Naive thymus-derived CD4-positive, alpha-beta T cell (primary cell): ENCODE results near the gene KHDRBS2. TPM values are rescaled to one million over a fixed set of nuclear protein-coding genes. Genes with fewer than 3 reads are reported as not detected.

Experiments
- ATAC-seq: fragments of 150-1000 bp; cut with Tn5 transposase; 2 replicates; pipeline ENCODE4 v1.10.0; 2021; ENCODE audit warnings: mild to moderate bottlenecking, moderate library complexity
- CTCF ChIA-PET: fragments of 350-600 bp; sonication (Branson Sonifier 250); formaldehyde crosslinking; loops from one replicate; lab custom pipeline; 2021; ENCODE audit warnings: antibody characterized with exemption; lab: Charles Lee
- POLR2A ChIA-PET: fragments of 350-600 bp; sonication (Branson Sonifier 250); formaldehyde crosslinking; loops from one replicate; lab custom pipeline; 2021; ENCODE audit warnings: antibody characterized with exemption, inconsistent platforms; lab: Charles Lee
- DNase-seq, 9 donors: peaks; one replicate each; pipeline versions ENCODE4 v3.0.0 to v3.0.0-alpha.2; 2020 to 2022; ENCODE audit warnings: mixed read lengths in 1 of 9
- H3K27ac ChIP-seq: one replicate; pipeline ENCODE4 v1.7.0; 2013; ENCODE audit warnings: mild to moderate bottlenecking, low read depth, low read length, moderate library complexity
- H3K27me3 ChIP-seq, 2 donors: one replicate each; pipeline ENCODE4 v1.7.0; 2013; ENCODE audit warnings: low read length in 2 of 2, mild to moderate bottlenecking in 2 of 2, moderate library complexity in 2 of 2; ENCODE audit not compliant: control insufficient read depth in 2 of 2, insufficient read depth in 2 of 2
- H3K36me3 ChIP-seq, 3 experiments: 1 replicate in 2 of 3; 2 replicates in 1 of 3; pipeline ENCODE4 v1.7.0; 2013; ENCODE audit warnings: low read length in 3 of 3, mild to moderate bottlenecking in 3 of 3, moderate library complexity in 1 of 3; ENCODE audit not compliant: insufficient read depth in 3 of 3, control insufficient read depth in 2 of 3
- H3K4me1 ChIP-seq, 2 donors: one replicate each; pipeline ENCODE4 v1.7.0; 2013; ENCODE audit warnings: low read length in 2 of 2, mild to moderate bottlenecking in 2 of 2, moderate library complexity in 1 of 2; ENCODE audit not compliant: control insufficient read depth in 2 of 2, insufficient read depth in 2 of 2
- H3K4me3 ChIP-seq: 2 replicates; pipeline ENCODE4 v1.7.0; 2013; ENCODE audit warnings: mild to moderate bottlenecking, low read length
- H3K9me3 ChIP-seq, 3 experiments: 1 replicate in 2 of 3; 2 replicates in 1 of 3; pipeline ENCODE4 v1.7.0; 2013; ENCODE audit warnings: low read length in 3 of 3; ENCODE audit not compliant: control insufficient read depth in 2 of 3
- H3K27ac Mint-ChIP-seq, 9 donors: one replicate each; pipeline ENCODE4 v1.8.0; 2020 to 2022; ENCODE audit warnings: mixed read lengths in 9 of 9, mild to moderate bottlenecking in 8 of 9, moderate library complexity in 5 of 9, inconsistent platforms in 2 of 9
- H3K27me3 Mint-ChIP-seq, 5 donors: one replicate each; pipeline ENCODE4 v1.8.0; 2021 to 2022; ENCODE audit warnings: mixed read lengths in 5 of 5, mild to moderate bottlenecking in 1 of 5
- H3K36me3 Mint-ChIP-seq, 5 donors: one replicate each; pipeline ENCODE4 v1.8.0; 2020 to 2022; ENCODE audit warnings: mixed read lengths in 5 of 5, mild to moderate bottlenecking in 3 of 5, inconsistent platforms in 1 of 5
- H3K4me1 Mint-ChIP-seq, 7 donors: one replicate each; pipeline ENCODE4 v1.8.0; 2020 to 2022; ENCODE audit warnings: mixed read lengths in 7 of 7, mild to moderate bottlenecking in 3 of 7, inconsistent platforms in 1 of 7
- H3K4me3 Mint-ChIP-seq, 10 donors: one replicate each; pipeline ENCODE4 v1.8.0; 2020 to 2022; ENCODE audit warnings: mild to moderate bottlenecking in 10 of 10, mixed read lengths in 10 of 10, moderate library complexity in 6 of 10, inconsistent platforms in 2 of 10
- H3K9me3 Mint-ChIP-seq, 11 donors: one replicate each; pipeline ENCODE4 v1.8.0; 2020 to 2022; ENCODE audit warnings: mixed read lengths in 11 of 11, mild to moderate bottlenecking in 4 of 11, inconsistent platforms in 1 of 11, moderate library complexity in 1 of 11
- intact Hi-C, 2 donors: fragments of 100-400 bp; cut with micrococcal nuclease; formaldehyde crosslinking; loops; one replicate each; pipeline ENCODE4 v1.15.1; 2023
- polyA plus RNA-seq, 2 donors: library from polyadenylated mRNA; unstranded; fragments of 300-500 nt; fragmentation: Illumina TruSeq; gene quantifications; one replicate each; pipeline ENCODE4 v1.2.3, GENCODE V29; 2021
- total RNA-seq, 6 experiments: library from RNA in 5 of 6; stranded (reverse) in 5 of 6; gene quantifications; 1 replicate in 5 of 6; 2 replicates in 1 of 6; pipeline ENCODE4 v1.2.3 and lab custom pipeline; 2021 to 2026

Gene KHDRBS2
- total and polyA plus RNA-seq, 7 experiments from 2014 or later, result 0.37 TPM; not detected in 6

GRCh38 chr6:62202078-62202477 lies 83.9 kb downstream of the KHDRBS2 start:
- H3K27ac Mint-ChIP-seq, result no peak overlapping the region
- no peak for ATAC-seq
- no peaks in the 10 kb centered on the region for H3K27me3 Mint-ChIP-seq
- no peaks in the 10 kb centered on the region for H3K4me1 Mint-ChIP-seq
- Histone ChIP-seq H3K36me3 (no peaks in the 10 kb centered on the region), H3K4me1 (no peaks in the 10 kb centered on the region), H3K4me3 (no peak overlapping the region), H3K27ac (no peak overlapping the region), H3K9me3 (no peaks in the 10 kb centered on the region), H3K27me3 (no peaks in the 10 kb centered on the region)
- no peak for DNase-seq
- POLR2A ChIA-PET, result no interaction called here
- H3K36me3 Mint-ChIP-seq, result no peaks in the 10 kb centered on the region
- CTCF ChIA-PET, result no interaction called here
- intact Hi-C loops, result no loop called here
- H3K4me3 Mint-ChIP-seq, result no peak overlapping the region
- H3K9me3 Mint-ChIP-seq, result peaks cover 1 to 26% (median 13%) of the 10 kb centered on the region in 11 donors

GRCh38 chr6:62192593-62192992 lies 93.4 kb downstream of the KHDRBS2 start:
- POLR2A ChIA-PET, result no interaction called here
- no peak overlapping the region for H3K27ac ChIP-seq
- peaks cover 0 to 4% (median 0%) of the 10 kb centered on the region in 5 donors for H3K36me3 Mint-ChIP-seq
- no peaks in the 10 kb centered on the region for H3K36me3 ChIP-seq
- no peaks in the 10 kb centered on the region for H3K27me3 ChIP-seq
- no peaks in the 10 kb centered on the region for H3K27me3 Mint-ChIP-seq
- H3K4me1 Mint-ChIP-seq, result no peaks in the 10 kb centered on the region
- no peak overlapping the region for H3K27ac Mint-ChIP-seq
- ATAC-seq (no peak), DNase-seq (no peak)
- H3K4me1 ChIP-seq, result no peaks in the 10 kb centered on the region
- CTCF ChIA-PET, result no interaction called here
- peaks cover 6 to 30% (median 13%) of the 10 kb centered on the region in 11 donors for H3K9me3 Mint-ChIP-seq
- intact Hi-C loops, result no loop called here
- no peak overlapping the region for H3K4me3 Mint-ChIP-seq
- no peak overlapping the region for H3K4me3 ChIP-seq
- no peaks in the 10 kb centered on the region for H3K9me3 ChIP-seq

DNA sequence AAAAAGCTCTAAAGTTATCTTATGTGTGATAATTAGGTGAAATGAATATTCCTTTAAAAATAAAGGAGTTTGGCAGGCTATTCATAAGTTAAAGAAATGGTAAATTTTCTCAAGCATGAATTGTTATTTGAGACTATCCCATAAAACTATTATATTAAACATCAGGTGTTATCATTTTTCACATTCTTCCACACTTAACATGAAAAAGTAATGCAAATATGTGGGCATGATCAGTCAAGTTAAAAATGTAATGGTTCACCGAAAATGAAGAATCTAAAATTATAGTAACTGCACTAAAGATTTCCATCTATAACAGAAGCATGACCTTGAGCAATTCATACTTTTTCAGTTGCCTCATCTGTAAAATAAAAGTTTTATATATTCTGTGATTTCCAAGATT lies 110.8 kb downstream of the KHDRBS2 start:
- Histone ChIP-seq H3K36me3 (no peaks in the 10 kb centered on the region), H3K4me3 (no peak overlapping the region), H3K9me3 (peaks cover 0 to 4% (median 0%) of the 10 kb centered on the region in 3 experiments), H3K4me1 (no peaks in the 10 kb centered on the region), H3K27me3 (no peaks in the 10 kb centered on the region), H3K27ac (no peak overlapping the region)
- Mint-ChIP-seq H3K4me1 (no peaks in the 10 kb centered on the region), H3K27ac (no peak overlapping the region), H3K36me3 (no peaks in the 10 kb centered on the region), H3K9me3 (peaks cover 0 to 25% (median 3%) of the 10 kb centered on the region in 11 donors), H3K4me3 (no peak overlapping the region), H3K27me3 (no peaks in the 10 kb centered on the region)
- no peak for ATAC-seq
- DNase-seq, result no peak
- CTCF ChIA-PET, result no interaction called here
- intact Hi-C loops, result no loop called here
- POLR2A ChIA-PET, result no interaction called here

GRCh38 chr6:62174548-62174947 lies 111.5 kb downstream of the KHDRBS2 start:
- no peaks in the 10 kb centered on the region for H3K36me3 ChIP-seq
- Mint-ChIP-seq H3K27ac (no peak overlapping the region), H3K9me3 (peaks cover 0 to 21% (median 3%) of the 10 kb centered on the region in 11 donors), H3K4me3 (no peak overlapping the region), H3K27me3 (no peaks in the 10 kb centered on the region), H3K36me3 (no peaks in the 10 kb centered on the region), H3K4me1 (no peaks in the 10 kb centered on the region)
- H3K4me3 ChIP-seq, result no peak overlapping the region
- intact Hi-C loops, result no loop called here
- CTCF ChIA-PET, result no interaction called here
- no peak overlapping the region for H3K27ac ChIP-seq
- ATAC-seq (no peak), DNase-seq (no peak)
- H3K4me1 ChIP-seq, result no peaks in the 10 kb centered on the region
- peaks cover 0 to 4% (median 0%) of the 10 kb centered on the region in 3 experiments for H3K9me3 ChIP-seq
- POLR2A ChIA-PET, result no interaction called here
- H3K27me3 ChIP-seq, result no peaks in the 10 kb centered on the region

- H3K27ac Mint-ChIP-seq, result no peak overlapping the region
- no peak for DNase-seq
- H3K9me3 Mint-ChIP-seq, result peaks cover 0 to 25% (median 7%) of the 10 kb centered on the region in 11 donors
- Histone ChIP-seq H3K27me3 (no peaks in the 10 kb centered on the region), H3K27ac (no peak overlapping the region), H3K4me3 (no peak overlapping the region), H3K9me3 (peaks cover 0 to 4% (median 0%) of the 10 kb centered on the region in 3 experiments), H3K36me3 (no peaks in the 10 kb centered on the region), H3K4me1 (no peaks in the 10 kb centered on the region)
- no peaks in the 10 kb centered on the region for H3K4me1 Mint-ChIP-seq
- no peak overlapping the region for H3K4me3 Mint-ChIP-seq
- peaks cover 0 to 8% (median 0%) of the 10 kb centered on the region in 5 donors for H3K36me3 Mint-ChIP-seq
- H3K27me3 Mint-ChIP-seq, result no peaks in the 10 kb centered on the region
- ChIA-PET POLR2A (no interaction called here), CTCF (no interaction called here)
- no peak for ATAC-seq
- intact Hi-C loops, result no loop called here
Observed at GRCh38 chr6:62167736-62168135, 118.3 kb downstream of the KHDRBS2 start.

GRCh38 chr6:62162858-62163257 lies 123.2 kb downstream of the KHDRBS2 start:
- Histone ChIP-seq H3K9me3 (no peaks in the 10 kb centered on the region), H3K27ac (no peak overlapping the region), H3K27me3 (no peaks in the 10 kb centered on the region), H3K4me3 (no peak overlapping the region), H3K4me1 (no peaks in the 10 kb centered on the region), H3K36me3 (no peaks in the 10 kb centered on the region)
- ChIA-PET CTCF (no interaction called here), POLR2A (no interaction called here)
- Mint-ChIP-seq H3K4me3 (no peak overlapping the region), H3K36me3 (peaks cover 0 to 15% (median 0%) of the 10 kb centered on the region in 5 donors), H3K4me1 (no peaks in the 10 kb centered on the region), H3K9me3 (peaks cover 1 to 28% (median 5%) of the 10 kb centered on the region in 11 donors), H3K27ac (no peak overlapping the region), H3K27me3 (no peaks in the 10 kb centered on the region)
- no peak for DNase-seq
- intact Hi-C loops, result no loop called here
- no peak for ATAC-seq

DNA sequence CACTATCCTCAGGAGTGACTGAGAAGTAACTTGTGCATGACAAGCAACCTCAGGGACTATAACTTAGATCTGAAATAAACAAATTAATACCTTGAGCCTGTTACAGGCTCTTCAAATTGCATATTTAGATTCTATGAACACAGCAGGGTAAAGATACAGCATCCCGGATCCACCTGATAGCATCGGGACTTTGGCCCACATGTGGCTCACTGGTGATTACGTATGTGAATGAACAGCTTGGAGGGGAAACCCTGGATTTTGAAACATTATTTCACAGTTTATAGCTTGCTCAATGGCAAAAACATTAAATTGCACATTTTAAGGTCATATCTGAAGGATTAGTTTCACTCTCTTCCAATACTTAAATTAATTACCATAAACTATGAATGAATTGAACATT lies 133.2 kb downstream of the KHDRBS2 start:
- ChIA-PET CTCF (no interaction called here), POLR2A (no interaction called here)
- Histone ChIP-seq H3K36me3 (no peaks in the 10 kb centered on the region), H3K27ac (no peak overlapping the region), H3K27me3 (no peaks in the 10 kb centered on the region), H3K4me3 (no peak overlapping the region), H3K9me3 (no peaks in the 10 kb centered on the region), H3K4me1 (no peaks in the 10 kb centered on the region)
- intact Hi-C loops, result no loop called here
- no peaks in the 10 kb centered on the region for H3K36me3 Mint-ChIP-seq
- ATAC-seq, result no peak
- no peak for DNase-seq
- H3K4me1 Mint-ChIP-seq, result no peaks in the 10 kb centered on the region
- peaks cover 0 to 18% (median 7%) of the 10 kb centered on the region in 11 donors for H3K9me3 Mint-ChIP-seq
- H3K27ac Mint-ChIP-seq, result no peak overlapping the region
- H3K4me3 Mint-ChIP-seq, result no peak overlapping the region
- H3K27me3 Mint-ChIP-seq, result no peaks in the 10 kb centered on the region
